PC-9 (cell line): ENCODE results near the gene ARL4A. TPM values are rescaled to one million over a fixed set of nuclear protein-coding genes. Genes with fewer than 3 reads are reported as not detected.

Experiments used
- BruUV-seq: library from RNA; stranded (reverse); fragments of 400-500 nt; replicated peaks from 2 replicates; lab custom pipeline; 2021; lab: Mats Ljungman, UMichigan
- CTCF ChIA-PET: fragments of 300-600 bp; sonication (Branson Sonifier 250); formaldehyde crosslinking; loops from one replicate; lab custom pipeline; 2022; ENCODE audit warnings: antibody characterized with exemption; lab: Charles Lee
- POLR2A ChIA-PET: fragments of 300-600 bp; sonication (Branson Sonifier 250); formaldehyde crosslinking; loops from one replicate; lab custom pipeline; 2022; ENCODE audit warnings: antibody characterized with exemption; ENCODE audit not compliant: unreplicated experiment; lab: Charles Lee
- DNase-seq, 2 experiments: peaks; one replicate each; pipeline versions ENCODE4 v3.0.0 to v3.0.0-alpha.2; 2015 to 2022; ENCODE audit warnings: mixed read lengths in 1 of 2
- H2AFZ ChIP-seq: fragments of 200-600 bp; sonication (generic); 2 replicates; pipeline ENCODE4 v1.8.1; 2017; ENCODE audit warnings: antibody characterized with exemption
- H3F3A ChIP-seq: fragments of 200-600 bp; sonication (generic); 2 replicates; pipeline ENCODE4 v1.8.1; 2017; ENCODE audit warnings: antibody characterized with exemption, mild to moderate bottlenecking, low read depth; ENCODE audit not compliant: insufficient read depth
- H3K27ac ChIP-seq: fragments of 200-600 bp; sonication (generic); 2 replicates; pipeline ENCODE4 v1.6.1; 2016; ENCODE audit warnings: mixed run types
- H3K27me3 ChIP-seq: fragments of 200-600 bp; sonication (generic); 2 replicates; pipeline ENCODE4 v1.6.1; 2016; ENCODE audit warnings: low read depth, mixed run types; ENCODE audit not compliant: insufficient read depth
- H3K36me3 ChIP-seq: fragments of 200-600 bp; sonication (generic); 2 replicates; pipeline ENCODE4 v1.6.1; 2016; ENCODE audit warnings: low read depth, mixed run types
- H3K4me1 ChIP-seq: fragments of 200-600 bp; sonication (generic); replicated peaks from 2 replicates; pipeline ENCODE4 v1.6.1; 2016; ENCODE audit warnings: mixed run types; ENCODE audit not compliant: insufficient read depth
- H3K4me2 ChIP-seq: fragments of 200-600 bp; sonication (generic); 2 replicates; pipeline ENCODE4 v1.6.1; 2017; ENCODE audit warnings: mixed run types
- H3K4me3 ChIP-seq: fragments of 200-600 bp; sonication (generic); 2 replicates; pipeline ENCODE4 v1.6.1; 2016; ENCODE audit warnings: mixed run types
- H3K79me2 ChIP-seq: fragments of 200-600 bp; sonication (generic); 2 replicates; pipeline ENCODE4 v1.6.1; 2017; ENCODE audit warnings: low read depth, mixed run types
- H3K9me2 ChIP-seq: fragments of 200-600 bp; sonication (generic); 2 replicates; pipeline ENCODE4 v1.8.1; 2017; ENCODE audit warnings: mild to moderate bottlenecking; ENCODE audit not compliant: insufficient read depth
- H3K9me3 ChIP-seq: fragments of 200-600 bp; sonication (generic); 2 replicates; pipeline ENCODE4 v1.8.1; 2016; ENCODE audit warnings: low read depth; ENCODE audit not compliant: insufficient read depth
- H4K20me1 ChIP-seq: fragments of 200-600 bp; sonication (generic); 2 replicates; pipeline ENCODE4 v1.8.1; 2017; ENCODE audit not compliant: insufficient read depth
- EZH2 ChIP-seq: fragments of 200-600 bp; sonication (generic); IDR thresholded peaks from 2 replicates; pipeline ENCODE4 v1.8.0; 2017; ENCODE audit warnings: antibody characterized with exemption, low read depth
- intact Hi-C: fragments of 100-400 bp; cut with micrococcal nuclease; formaldehyde crosslinking; loops from one replicate; pipeline ENCODE4 v1.10.0; 2022; ENCODE audit not compliant: unreplicated experiment
- total RNA-seq: library from RNA; stranded (reverse); gene quantifications from 2 replicates; pipeline ENCODE4 v1.2.3, GENCODE V29; 2021
- TF ChIP-seq, protein P1 (sequence below): fragments of 200-600 bp; sonication (generic); conservative IDR thresholded peaks from 2 replicates; pipeline ENCODE4 v1.6.1; 2017; ENCODE audit warnings: mixed run types, antibody characterized with exemption, mild to moderate bottlenecking, moderate library complexity

ARL4A gene
- total RNA-seq, 1 experiment from 2014 or later = 17.9 TPM

DNA sequence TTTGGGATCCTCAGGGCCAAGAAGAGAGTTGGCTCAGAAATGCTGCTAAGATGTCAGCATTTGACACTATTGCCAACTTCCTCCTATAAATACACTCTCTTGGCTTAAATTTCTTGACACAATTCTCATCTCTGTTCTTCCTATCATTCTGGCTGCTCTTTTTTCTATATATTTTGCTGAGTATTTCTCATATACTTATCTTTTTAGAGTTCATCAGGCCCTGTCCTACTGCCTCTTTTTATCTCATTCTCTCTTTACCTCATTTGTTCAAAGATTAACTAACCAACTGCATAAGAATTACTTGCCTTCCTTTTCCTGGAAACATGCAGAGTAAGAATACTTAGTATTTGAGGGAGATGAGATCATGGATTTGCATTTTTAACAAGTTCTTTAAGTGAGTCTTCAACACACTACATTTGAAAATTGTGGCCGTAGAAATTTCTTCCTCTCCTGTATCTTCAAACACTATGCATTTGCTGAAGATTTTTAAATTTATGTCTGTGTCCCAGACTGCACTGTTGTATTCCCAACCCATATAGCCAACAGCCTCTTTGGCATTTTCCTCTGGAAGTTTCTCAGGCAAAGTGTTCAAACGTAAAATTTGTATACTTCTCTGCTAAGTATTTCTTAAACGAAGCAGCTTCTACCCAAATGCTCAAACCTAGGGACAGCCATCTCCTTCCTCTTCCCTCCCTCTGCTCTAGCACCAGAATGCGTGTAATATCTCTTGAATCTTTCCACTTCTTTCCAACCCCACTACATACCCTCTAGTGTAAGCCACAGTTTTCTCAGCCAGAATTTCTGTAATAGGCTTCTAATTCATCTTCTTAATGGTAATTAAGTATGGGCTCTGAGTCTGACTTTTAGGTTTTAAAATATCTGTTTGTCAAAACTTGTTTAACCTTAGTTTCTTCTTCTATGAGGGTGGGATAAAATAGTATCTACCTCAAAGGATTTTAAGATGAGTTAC lies 35.5 kb downstream of the ARL4A start:
- Histone ChIP-seq H2AFZ (no peak overlapping the region), H3K79me2 (no peaks in the 10 kb centered on the region), H3K4me3 (no peak overlapping the region), H3K4me1 (peaks cover 8% of the 10 kb centered on the region), H3K9me3 (no peaks in the 10 kb centered on the region), H3K27me3 (no peaks in the 10 kb centered on the region), H3K36me3 (no peaks in the 10 kb centered on the region), H3K9me2 (no peaks in the 10 kb centered on the region), H3K4me2 (no peak overlapping the region), H4K20me1 (no peaks in the 10 kb centered on the region), H3K27ac (no peak overlapping the region), H3F3A (no peaks in the 10 kb centered on the region)
- BruUV-seq = no TSS peak
- CTCF ChIA-PET = no interaction called here
- POLR2A ChIA-PET = no interaction called here
- intact Hi-C loops = no loop called here
- DNase-seq = no peak
- TF ChIP-seq, protein P1, sequence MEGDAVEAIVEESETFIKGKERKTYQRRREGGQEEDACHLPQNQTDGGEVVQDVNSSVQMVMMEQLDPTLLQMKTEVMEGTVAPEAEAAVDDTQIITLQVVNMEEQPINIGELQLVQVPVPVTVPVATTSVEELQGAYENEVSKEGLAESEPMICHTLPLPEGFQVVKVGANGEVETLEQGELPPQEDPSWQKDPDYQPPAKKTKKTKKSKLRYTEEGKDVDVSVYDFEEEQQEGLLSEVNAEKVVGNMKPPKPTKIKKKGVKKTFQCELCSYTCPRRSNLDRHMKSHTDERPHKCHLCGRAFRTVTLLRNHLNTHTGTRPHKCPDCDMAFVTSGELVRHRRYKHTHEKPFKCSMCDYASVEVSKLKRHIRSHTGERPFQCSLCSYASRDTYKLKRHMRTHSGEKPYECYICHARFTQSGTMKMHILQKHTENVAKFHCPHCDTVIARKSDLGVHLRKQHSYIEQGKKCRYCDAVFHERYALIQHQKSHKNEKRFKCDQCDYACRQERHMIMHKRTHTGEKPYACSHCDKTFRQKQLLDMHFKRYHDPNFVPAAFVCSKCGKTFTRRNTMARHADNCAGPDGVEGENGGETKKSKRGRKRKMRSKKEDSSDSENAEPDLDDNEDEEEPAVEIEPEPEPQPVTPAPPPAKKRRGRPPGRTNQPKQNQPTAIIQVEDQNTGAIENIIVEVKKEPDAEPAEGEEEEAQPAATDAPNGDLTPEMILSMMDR = no peak
- no peak for TF ChIP-seq EZH2

DNA sequence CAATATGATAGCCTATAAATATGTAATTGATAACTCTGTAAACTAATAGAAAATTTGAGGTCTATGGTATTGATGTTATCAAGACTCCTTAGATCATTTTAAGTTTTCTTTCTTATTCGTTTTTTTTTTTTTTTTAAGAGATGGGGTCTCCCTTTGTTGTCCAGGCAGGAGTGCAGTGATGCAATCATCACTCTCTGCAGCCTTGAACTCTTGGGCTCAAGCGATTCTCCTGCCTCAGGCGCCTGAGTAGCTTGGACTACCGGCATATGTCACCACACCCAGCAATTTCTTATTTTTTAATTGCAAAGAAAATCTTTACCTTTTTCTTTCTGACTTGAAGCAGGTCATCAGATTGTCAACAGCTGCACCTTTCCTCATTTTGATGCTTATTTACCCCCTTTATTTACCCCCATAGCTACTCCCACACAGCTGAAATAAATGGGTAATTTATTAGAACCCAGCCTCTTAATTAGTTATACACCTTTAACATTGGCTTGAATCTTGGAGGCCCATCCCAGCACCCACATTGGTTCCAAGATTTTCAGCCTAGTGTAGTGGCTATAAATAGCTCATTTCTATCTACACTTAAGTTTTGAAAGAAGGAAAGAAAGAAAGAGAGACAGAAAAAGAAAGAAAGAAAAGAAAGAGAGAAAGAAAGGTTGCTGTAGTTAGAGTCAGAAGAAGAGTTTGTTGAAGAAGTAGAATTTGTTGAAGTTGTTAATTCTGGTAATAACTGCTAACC lies 38.3 kb downstream of the ARL4A start:
- Histone ChIP-seq H3F3A (no peaks in the 10 kb centered on the region), H2AFZ (no peak overlapping the region), H3K27me3 (no peaks in the 10 kb centered on the region), H3K4me1 (no peaks in the 10 kb centered on the region), H3K9me3 (no peaks in the 10 kb centered on the region), H3K79me2 (no peaks in the 10 kb centered on the region), H3K36me3 (no peaks in the 10 kb centered on the region), H3K27ac (no peak overlapping the region), H4K20me1 (no peaks in the 10 kb centered on the region), H3K4me2 (no peak overlapping the region), H3K9me2 (no peaks in the 10 kb centered on the region), H3K4me3 (no peak overlapping the region)
- TF ChIP-seq EZH2 = no peak
- TF ChIP-seq, protein P1 = no peak
- BruUV-seq = no TSS peak
- POLR2A ChIA-PET = no interaction called here
- no peak for DNase-seq
- intact Hi-C loops = no loop called here
- CTCF ChIA-PET = no interaction called here

GRCh38 chr7:12726908-12727307 lies 39.5 kb downstream of the ARL4A start:
- BruUV-seq = no TSS peak
- Histone ChIP-seq H3F3A (no peaks in the 10 kb centered on the region), H3K27me3 (no peaks in the 10 kb centered on the region), H3K27ac (no peak overlapping the region), H3K9me3 (no peaks in the 10 kb centered on the region), H2AFZ (no peak overlapping the region), H4K20me1 (no peaks in the 10 kb centered on the region), H3K36me3 (no peaks in the 10 kb centered on the region), H3K4me3 (no peak overlapping the region), H3K4me2 (no peak overlapping the region), H3K79me2 (no peaks in the 10 kb centered on the region), H3K4me1 (no peaks in the 10 kb centered on the region), H3K9me2 (no peaks in the 10 kb centered on the region)
- CTCF ChIA-PET = no interaction called here
- intact Hi-C loops = no loop called here
- DNase-seq = no peak
- POLR2A ChIA-PET = no interaction called here
- TF ChIP-seq, protein P1 = no peak
- TF ChIP-seq EZH2 = no peak
